DOHH2 (cell line): ENCODE results near the gene SLC38A11.
"Not testable (repeated sequence)": the region's sequence is repeated elsewhere in the genome, so short reads cannot be mapped to it uniquely, and the experiment has no call there.

Experiments used
- H3F3A ChIP-seq: fragments of 200-600 bp; sonication (generic), shearing (Covaris generic); 2 replicates; pipeline ENCODE4 v1.6.0; 2016; ENCODE audit warnings: antibody characterized with exemption, mild to moderate bottlenecking; ENCODE audit not compliant: control insufficient read depth, insufficient read depth
- H3K27ac ChIP-seq: fragments of 200-600 bp; sonication (generic); 2 replicates; pipeline ENCODE4 v1.5.1; 2014; ENCODE audit warnings: low read depth, mild to moderate bottlenecking, low read length, moderate library complexity
- H3K27me3 ChIP-seq: fragments of 200-600 bp; sonication (generic); 2 replicates; pipeline ENCODE4 v1.6.1; 2014; ENCODE audit warnings: mild to moderate bottlenecking, low read length, mixed read lengths; ENCODE audit not compliant: control insufficient read depth
- H3K36me3 ChIP-seq: fragments of 200-600 bp; sonication (generic); 2 replicates; pipeline ENCODE4 v1.6.1; 2014; ENCODE audit warnings: mild to moderate bottlenecking, low read length, moderate library complexity, mixed read lengths; ENCODE audit not compliant: control insufficient read depth
- H3K4me1 ChIP-seq: fragments of 200-600 bp; sonication (generic); 2 replicates; pipeline ENCODE4 v1.6.1; 2014; ENCODE audit warnings: mild to moderate bottlenecking, low read length, mixed read lengths; ENCODE audit not compliant: control insufficient read depth
- H3K4me2 ChIP-seq: fragments of 200-600 bp; sonication (generic); 2 replicates; pipeline ENCODE4 v1.6.0; 2014; ENCODE audit warnings: mild to moderate bottlenecking, low read length, moderate library complexity
- H3K4me3 ChIP-seq: fragments of 200-600 bp; sonication (generic); 2 replicates; pipeline ENCODE4 v1.5.1; 2014; ENCODE audit warnings: mild to moderate bottlenecking, low read length, mixed read lengths
- H3K79me2 ChIP-seq: fragments of 200-600 bp; sonication (generic); 2 replicates; pipeline ENCODE4 v1.6.1; 2014; ENCODE audit warnings: mild to moderate bottlenecking, low read length, mixed read lengths; ENCODE audit not compliant: control insufficient read depth
- H3K9me2 ChIP-seq: fragments of 200-600 bp; sonication (generic); replicated peaks from 2 replicates; pipeline ENCODE4 v1.6.1; 2014; ENCODE audit warnings: mild to moderate bottlenecking, low read length, mixed read lengths; ENCODE audit not compliant: control insufficient read depth
- H3K9me3 ChIP-seq: fragments of 200-600 bp; sonication (generic); 2 replicates; pipeline ENCODE4 v1.6.1; 2014; ENCODE audit warnings: antibody characterized with exemption, low read length, mixed read lengths; ENCODE audit not compliant: control insufficient read depth, insufficient read depth
- H4K20me1 ChIP-seq: fragments of 200-600 bp; sonication (generic); 2 replicates; pipeline ENCODE4 v1.6.0; 2014; ENCODE audit warnings: low read depth, mild to moderate bottlenecking, antibody characterized with exemption, low read length, moderate library complexity; ENCODE audit not compliant: control insufficient read depth, insufficient read depth
- EZH2phosphoT487 ChIP-seq: fragments of 200-600 bp; sonication (generic); IDR thresholded peaks from 2 replicates; pipeline ENCODE4 v1.6.1; 2017; ENCODE audit warnings: borderline replicate concordance, mild to moderate bottlenecking, antibody characterized with exemption, low read length, moderate library complexity, mixed read lengths
- TF ChIP-seq, protein P1 (sequence below): fragments of 200-600 bp; sonication (generic); IDR thresholded peaks from one replicate; pipeline ENCODE4 v1.5.1; 2014; ENCODE audit warnings: antibody characterized with exemption, mild to moderate bottlenecking, low read depth, low read length; ENCODE audit not compliant: poor library complexity, severe bottlenecking

The SLC38A11 gene, protein sequence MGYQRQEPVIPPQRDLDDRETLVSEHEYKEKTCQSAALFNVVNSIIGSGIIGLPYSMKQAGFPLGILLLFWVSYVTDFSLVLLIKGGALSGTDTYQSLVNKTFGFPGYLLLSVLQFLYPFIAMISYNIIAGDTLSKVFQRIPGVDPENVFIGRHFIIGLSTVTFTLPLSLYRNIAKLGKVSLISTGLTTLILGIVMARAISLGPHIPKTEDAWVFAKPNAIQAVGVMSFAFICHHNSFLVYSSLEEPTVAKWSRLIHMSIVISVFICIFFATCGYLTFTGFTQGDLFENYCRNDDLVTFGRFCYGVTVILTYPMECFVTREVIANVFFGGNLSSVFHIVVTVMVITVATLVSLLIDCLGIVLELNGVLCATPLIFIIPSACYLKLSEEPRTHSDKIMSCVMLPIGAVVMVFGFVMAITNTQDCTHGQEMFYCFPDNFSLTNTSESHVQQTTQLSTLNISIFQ

DNA sequence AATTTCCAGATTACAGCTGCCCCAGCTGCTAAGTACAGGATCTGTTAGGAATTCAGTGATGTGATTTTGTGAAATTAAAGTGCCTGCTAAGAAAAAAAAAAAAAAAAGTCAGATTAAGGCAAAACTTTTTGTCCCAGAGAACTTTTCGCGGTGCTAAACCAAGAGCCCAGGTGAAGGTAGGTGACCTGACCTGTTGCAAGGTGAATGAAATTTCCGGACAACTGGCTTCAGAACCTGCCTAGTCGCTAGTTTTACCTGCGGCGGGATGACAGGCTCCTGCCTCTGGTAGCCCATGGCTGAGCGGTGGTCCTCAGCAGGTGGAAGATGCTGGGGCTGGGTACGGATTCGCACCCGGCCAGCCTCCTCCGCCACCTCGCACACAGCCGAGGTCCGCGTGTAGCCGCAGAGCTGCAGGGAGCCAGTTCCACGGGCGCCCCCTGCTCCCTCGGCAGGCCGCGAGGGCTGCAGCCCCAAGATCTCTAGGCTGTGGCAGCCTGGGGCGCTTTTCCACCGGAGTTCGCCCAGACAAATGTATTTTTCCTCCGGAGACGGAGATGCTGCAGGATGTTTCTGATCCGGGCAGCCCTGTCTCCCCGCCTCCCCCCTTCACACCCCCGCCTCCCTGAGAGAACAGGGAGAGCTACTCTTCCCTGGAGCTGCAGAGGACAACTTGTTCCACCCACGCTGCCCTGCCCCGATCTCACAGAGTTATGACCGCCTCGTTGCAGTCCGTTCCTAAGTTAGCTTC lies at the start of gene SLC38A11:
Gene SLC38A11 (minus strand): TSS at position 572 of the 748 bp plus-strand sequence. CDS start 278 bp downstream, at position 294.
- H3K79me2 ChIP-seq, result no peaks in the 10 kb centered on the region
- H3K9me3 ChIP-seq, result no peaks in the 10 kb centered on the region
- H3F3A ChIP-seq, result no peaks in the 10 kb centered on the region
- H4K20me1 ChIP-seq, result no peaks in the 10 kb centered on the region
- H3K36me3 ChIP-seq, result no peaks in the 10 kb centered on the region
- no peak within 1 kb of the TSS for H3K27ac ChIP-seq
- TF ChIP-seq, protein P1, sequence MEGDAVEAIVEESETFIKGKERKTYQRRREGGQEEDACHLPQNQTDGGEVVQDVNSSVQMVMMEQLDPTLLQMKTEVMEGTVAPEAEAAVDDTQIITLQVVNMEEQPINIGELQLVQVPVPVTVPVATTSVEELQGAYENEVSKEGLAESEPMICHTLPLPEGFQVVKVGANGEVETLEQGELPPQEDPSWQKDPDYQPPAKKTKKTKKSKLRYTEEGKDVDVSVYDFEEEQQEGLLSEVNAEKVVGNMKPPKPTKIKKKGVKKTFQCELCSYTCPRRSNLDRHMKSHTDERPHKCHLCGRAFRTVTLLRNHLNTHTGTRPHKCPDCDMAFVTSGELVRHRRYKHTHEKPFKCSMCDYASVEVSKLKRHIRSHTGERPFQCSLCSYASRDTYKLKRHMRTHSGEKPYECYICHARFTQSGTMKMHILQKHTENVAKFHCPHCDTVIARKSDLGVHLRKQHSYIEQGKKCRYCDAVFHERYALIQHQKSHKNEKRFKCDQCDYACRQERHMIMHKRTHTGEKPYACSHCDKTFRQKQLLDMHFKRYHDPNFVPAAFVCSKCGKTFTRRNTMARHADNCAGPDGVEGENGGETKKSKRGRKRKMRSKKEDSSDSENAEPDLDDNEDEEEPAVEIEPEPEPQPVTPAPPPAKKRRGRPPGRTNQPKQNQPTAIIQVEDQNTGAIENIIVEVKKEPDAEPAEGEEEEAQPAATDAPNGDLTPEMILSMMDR, result no peak
- TF ChIP-seq EZH2phosphoT487, result no peak
- no peaks in the 10 kb centered on the region for H3K4me1 ChIP-seq
- H3K4me2 ChIP-seq, result no peak within 1 kb of the TSS
- H3K27me3 ChIP-seq, result peaks cover 10% of the 10 kb centered on the region
- H3K9me2 ChIP-seq, result no peaks in the 10 kb centered on the region
- no peak within 1 kb of the TSS for H3K4me3 ChIP-seq

DNA sequence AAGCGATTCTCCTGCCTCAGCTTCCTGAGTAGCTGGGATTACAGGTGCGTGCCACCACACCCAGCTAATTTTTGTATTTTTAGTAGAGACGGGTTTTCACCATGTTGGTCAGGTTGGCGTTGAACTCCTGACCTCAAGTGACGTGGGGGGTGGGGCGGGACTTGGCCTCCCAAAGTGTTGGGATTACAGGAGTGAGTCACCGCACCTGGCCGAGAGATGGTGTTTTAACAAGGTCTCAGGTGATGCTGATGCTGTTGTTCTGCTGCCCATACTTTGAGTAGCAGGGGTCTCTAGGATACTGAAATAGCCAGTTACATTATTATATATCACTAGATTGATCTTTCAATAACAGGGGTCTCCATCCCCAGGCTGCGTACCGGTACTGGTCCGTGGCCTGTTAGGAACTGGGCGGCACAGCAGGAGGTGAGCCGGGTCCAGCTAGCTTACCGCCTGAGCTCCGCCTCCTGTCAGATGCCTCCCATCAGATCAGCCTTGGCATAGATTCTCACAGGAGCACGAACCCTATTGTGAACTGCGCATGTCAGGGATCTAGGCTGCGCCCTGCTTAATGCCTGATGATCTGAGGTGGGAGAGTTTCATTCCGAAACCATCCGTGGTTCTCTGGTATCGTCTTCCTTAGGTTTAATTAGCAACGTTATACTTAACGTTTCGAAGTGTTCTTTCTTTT lies 48.3 kb upstream of the SLC38A11 start:
- Histone ChIP-seq H3K9me2 (no peaks in the 10 kb centered on the region), H3K36me3 (no peaks in the 10 kb centered on the region), H4K20me1 (no peaks in the 10 kb centered on the region), H3K79me2 (no peaks in the 10 kb centered on the region), H3K4me3 (no peak overlapping the region), H3K4me1 (no peaks in the 10 kb centered on the region), H3F3A (no peaks in the 10 kb centered on the region), H3K4me2 (no peak overlapping the region), H3K27me3 (peaks cover 12% of the 10 kb centered on the region; the same call in 1 of the 2 replicates), H3K9me3 (no peaks in the 10 kb centered on the region), H3K27ac (no peak overlapping the region)
- TF ChIP-seq, protein P1, result no peak
- TF ChIP-seq EZH2phosphoT487, result no peak

DNA sequence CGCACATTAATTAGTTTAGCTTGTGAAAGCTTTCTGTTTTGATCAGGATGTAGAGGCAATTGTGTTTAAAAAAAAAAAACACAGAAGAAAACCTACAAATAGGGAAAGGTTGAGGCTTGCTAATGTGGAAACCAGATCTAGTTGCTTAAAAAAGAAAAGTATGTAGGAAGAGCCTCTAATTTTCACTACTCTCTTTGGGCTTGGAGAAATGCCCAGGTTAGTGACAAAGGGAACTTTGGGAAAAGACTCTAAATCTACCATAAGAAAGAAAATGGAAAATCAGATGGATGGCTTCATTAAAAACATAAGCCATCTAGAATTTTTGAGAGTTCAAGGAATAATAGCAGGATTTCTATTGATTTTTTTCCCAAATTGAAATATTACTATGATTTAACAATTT lies 47.3 kb upstream of the SLC38A11 start:
- H3K79me2 ChIP-seq, result no peaks in the 10 kb centered on the region
- H3K4me2 ChIP-seq, result no peak overlapping the region
- H3K27ac ChIP-seq, result no peak overlapping the region
- peaks cover 12% of the 10 kb centered on the region; the same call in 1 of the 2 replicates for H3K27me3 ChIP-seq
- no peaks in the 10 kb centered on the region for H3K36me3 ChIP-seq
- no peaks in the 10 kb centered on the region for H4K20me1 ChIP-seq
- H3K9me2 ChIP-seq, result no peaks in the 10 kb centered on the region
- no peaks in the 10 kb centered on the region for H3F3A ChIP-seq
- no peak overlapping the region for H3K4me3 ChIP-seq
- TF ChIP-seq EZH2phosphoT487, result no peak
- TF ChIP-seq, protein P1, result no peak
- no peaks in the 10 kb centered on the region for H3K9me3 ChIP-seq
- no peaks in the 10 kb centered on the region for H3K4me1 ChIP-seq

DNA sequence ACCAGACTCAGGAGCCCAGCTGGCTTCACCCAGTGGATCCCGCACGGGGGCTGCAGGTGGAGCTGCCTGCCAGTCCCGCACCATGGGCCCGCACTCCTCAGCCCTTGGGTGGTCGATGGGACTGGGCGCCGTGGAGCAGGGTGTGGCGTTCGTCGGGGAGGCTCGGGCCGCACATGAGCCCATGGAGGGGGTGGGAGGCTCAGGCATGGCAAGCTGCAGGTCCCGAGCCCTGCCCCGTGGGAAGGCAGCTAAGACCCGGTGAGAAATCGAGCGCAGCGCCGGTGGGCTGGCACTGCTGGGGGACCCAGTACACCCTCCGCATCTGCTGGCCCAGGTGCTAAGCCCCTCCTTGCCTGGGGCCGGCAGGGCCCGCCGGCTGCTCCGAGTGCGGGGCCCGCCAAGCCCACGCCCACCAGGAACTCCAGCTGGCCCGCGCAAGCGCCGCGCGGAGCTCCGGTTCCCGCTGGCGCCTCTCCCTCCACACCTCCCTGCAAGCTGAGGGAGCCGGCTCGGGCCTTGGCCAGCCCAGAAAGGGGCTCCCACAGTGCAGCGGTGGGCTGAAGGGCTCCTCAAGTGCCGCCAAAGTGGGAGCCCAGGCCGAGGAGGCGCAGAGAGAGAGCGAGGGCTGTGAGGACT lies 39.5 kb upstream of the SLC38A11 start:
- H3K79me2 ChIP-seq, H3K36me3 ChIP-seq, H3K4me3 ChIP-seq, H3K27ac ChIP-seq, H3K4me2 ChIP-seq, H3K9me2 ChIP-seq, H3K27me3 ChIP-seq, H3K4me1 ChIP-seq, H3F3A ChIP-seq, H4K20me1 ChIP-seq, H3K9me3 ChIP-seq: not testable (repeated sequence)
